Right atrium auricular region (tissue), 2 donors: ENCODE results near the gene PDE4D. TPM values are rescaled to one million over a fixed set of nuclear protein-coding genes. Genes with fewer than 3 reads are reported as not detected.

Experiments
- DNase-seq: peaks from one replicate; pipeline ENCODE4 v3.0.0-alpha.2; 2019; ENCODE audit warnings: low spot score
- H3K27ac ChIP-seq, 2 donors: fragments of 200-600 bp; sonication (generic); 1 replicate in 1 of 2; 2 replicates in 1 of 2; pipeline ENCODE4 v1.5.1; 2016 to 2019
- H3K27me3 ChIP-seq, 2 donors: fragments of 200-600 bp; sonication (generic); one replicate each; pipeline versions ENCODE4 v1.5.1 to v1.6.0; 2017 to 2019
- H3K36me3 ChIP-seq: fragments of 200-600 bp; sonication (generic); one replicate; pipeline ENCODE4 v1.5.1; 2016
- H3K4me1 ChIP-seq, 2 donors: fragments of 200-600 bp; sonication (generic); one replicate each; pipeline versions ENCODE4 v1.5.1 to v1.6.0; 2017 to 2019
- H3K4me3 ChIP-seq, 2 donors: fragments of 200-600 bp; sonication (generic); 1 replicate in 1 of 2; 2 replicates in 1 of 2; pipeline ENCODE4 v1.5.1; 2017 to 2019; ENCODE audit warnings: mild to moderate bottlenecking in 1 of 2, moderate library complexity in 1 of 2
- H3K9me3 ChIP-seq, 2 donors: fragments of 200-600 bp; sonication (generic); one replicate each; pipeline ENCODE4 v1.5.1; 2019
- total RNA-seq, 2 donors: library from RNA; depleted of rRNA; stranded (reverse); fragments of >200 nt; gene quantifications; one replicate each; pipeline ENCODE4 v1.1.0, GENCODE V29; 2016
- TF ChIP-seq, protein P1 (sequence below), 2 donors: fragments of 200-600 bp; sonication (generic); IDR thresholded peaks; one replicate each; pipeline ENCODE4 v1.5.1; 2019; ENCODE audit warnings: antibody characterized with exemption in 2 of 2

The PDE4D gene
- total RNA-seq, 2 donors from 2014 or later = 43.3 to 44.0 TPM

DNA sequence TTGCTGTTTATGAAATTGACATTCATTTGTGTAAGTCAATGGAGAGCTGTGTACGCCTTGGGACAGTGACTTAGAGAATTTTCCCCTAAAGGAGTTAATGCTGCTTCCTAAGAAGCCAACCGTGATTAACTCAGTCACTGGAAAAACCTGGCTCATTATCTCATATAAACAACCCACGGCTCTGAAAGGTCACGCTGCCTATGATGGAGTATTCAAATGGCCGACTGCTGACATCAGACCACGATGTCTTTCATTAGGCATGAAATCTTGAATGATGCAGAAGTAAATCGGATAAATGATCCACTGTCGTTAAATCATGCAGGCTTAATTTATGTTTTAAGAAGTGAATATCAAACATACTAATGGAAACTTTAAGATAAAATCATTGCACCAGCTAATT lies 706.9 kb downstream of the PDE4D start:
- TF ChIP-seq, protein P1, sequence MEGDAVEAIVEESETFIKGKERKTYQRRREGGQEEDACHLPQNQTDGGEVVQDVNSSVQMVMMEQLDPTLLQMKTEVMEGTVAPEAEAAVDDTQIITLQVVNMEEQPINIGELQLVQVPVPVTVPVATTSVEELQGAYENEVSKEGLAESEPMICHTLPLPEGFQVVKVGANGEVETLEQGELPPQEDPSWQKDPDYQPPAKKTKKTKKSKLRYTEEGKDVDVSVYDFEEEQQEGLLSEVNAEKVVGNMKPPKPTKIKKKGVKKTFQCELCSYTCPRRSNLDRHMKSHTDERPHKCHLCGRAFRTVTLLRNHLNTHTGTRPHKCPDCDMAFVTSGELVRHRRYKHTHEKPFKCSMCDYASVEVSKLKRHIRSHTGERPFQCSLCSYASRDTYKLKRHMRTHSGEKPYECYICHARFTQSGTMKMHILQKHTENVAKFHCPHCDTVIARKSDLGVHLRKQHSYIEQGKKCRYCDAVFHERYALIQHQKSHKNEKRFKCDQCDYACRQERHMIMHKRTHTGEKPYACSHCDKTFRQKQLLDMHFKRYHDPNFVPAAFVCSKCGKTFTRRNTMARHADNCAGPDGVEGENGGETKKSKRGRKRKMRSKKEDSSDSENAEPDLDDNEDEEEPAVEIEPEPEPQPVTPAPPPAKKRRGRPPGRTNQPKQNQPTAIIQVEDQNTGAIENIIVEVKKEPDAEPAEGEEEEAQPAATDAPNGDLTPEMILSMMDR (IDR thresholded peaks at IDR 0.05) = no peak
- H3K4me1 ChIP-seq = peaks cover 0 to 10% of the 10 kb centered on the region in 2 donors
- no peak overlapping the region for H3K27ac ChIP-seq
- no peak for DNase-seq
- no peaks in the 10 kb centered on the region for H3K27me3 ChIP-seq
- H3K36me3 ChIP-seq = no peaks in the 10 kb centered on the region
- H3K9me3 ChIP-seq = no peaks in the 10 kb centered on the region
- no peak overlapping the region for H3K4me3 ChIP-seq

DNA sequence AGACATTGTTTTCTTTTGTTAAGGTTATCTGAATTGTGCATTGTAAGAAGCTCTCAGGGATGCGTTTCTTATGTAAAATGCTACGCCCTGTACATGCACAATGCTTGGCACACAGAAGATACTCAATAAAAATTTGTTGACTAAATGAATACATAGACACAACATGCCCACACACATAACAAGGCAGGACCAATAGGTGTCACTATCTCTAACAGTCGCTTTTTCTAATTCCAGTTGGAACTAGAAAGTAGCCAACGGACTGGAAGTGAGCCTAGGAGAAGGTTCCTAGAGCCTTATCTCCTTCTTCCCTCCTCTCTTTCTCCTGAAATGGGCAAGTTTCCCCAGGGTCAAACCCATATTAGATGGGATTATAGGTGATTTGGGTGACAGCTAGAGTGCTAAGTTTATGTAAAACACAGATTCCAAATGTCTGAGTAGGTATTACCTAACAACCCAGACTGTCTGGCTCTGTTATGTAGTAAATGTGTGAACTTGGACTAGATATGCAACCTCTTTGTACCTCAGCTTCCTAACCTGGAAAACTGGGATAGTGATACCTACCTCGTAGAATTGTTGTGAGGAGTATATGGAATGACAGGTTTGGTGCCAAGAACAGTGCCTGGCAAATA lies 707.7 kb downstream of the PDE4D start:
- Histone ChIP-seq H3K9me3 (no peaks in the 10 kb centered on the region), H3K27me3 (no peaks in the 10 kb centered on the region), H3K27ac (no peak overlapping the region), H3K4me3 (no peak overlapping the region), H3K36me3 (no peaks in the 10 kb centered on the region), H3K4me1 (peaks cover 0 to 10% of the 10 kb centered on the region in 2 donors)
- TF ChIP-seq, protein P1 (IDR thresholded peaks at IDR 0.05) = no peak
- DNase-seq = no peak

DNA sequence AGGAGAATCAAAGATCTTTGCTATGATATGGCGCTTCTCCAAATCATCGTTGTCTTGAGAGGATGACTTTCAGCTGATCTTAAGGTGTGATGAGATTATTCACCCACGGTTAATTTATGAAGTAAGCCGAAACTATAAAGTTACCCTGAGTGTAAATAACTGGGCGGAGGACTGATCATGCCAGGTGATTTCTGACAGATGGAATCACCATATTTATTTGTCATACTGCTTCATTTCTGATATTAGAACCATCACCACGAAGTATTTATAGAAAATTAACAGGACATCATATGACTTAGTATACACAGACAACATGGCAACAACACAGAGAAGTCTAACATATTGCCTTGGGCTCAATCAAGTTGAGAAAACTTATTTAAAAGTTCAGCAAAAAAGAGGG lies 708.8 kb downstream of the PDE4D start:
- DNase-seq = no peak
- TF ChIP-seq, protein P1 (IDR thresholded peaks at IDR 0.05) = no peak
- H3K27ac ChIP-seq = no peak overlapping the region
- H3K4me1 ChIP-seq = peaks cover 0 to 10% of the 10 kb centered on the region in 2 donors
- no peaks in the 10 kb centered on the region for H3K27me3 ChIP-seq
- no peaks in the 10 kb centered on the region for H3K36me3 ChIP-seq
- H3K9me3 ChIP-seq = no peaks in the 10 kb centered on the region
- no peak overlapping the region for H3K4me3 ChIP-seq

DNA sequence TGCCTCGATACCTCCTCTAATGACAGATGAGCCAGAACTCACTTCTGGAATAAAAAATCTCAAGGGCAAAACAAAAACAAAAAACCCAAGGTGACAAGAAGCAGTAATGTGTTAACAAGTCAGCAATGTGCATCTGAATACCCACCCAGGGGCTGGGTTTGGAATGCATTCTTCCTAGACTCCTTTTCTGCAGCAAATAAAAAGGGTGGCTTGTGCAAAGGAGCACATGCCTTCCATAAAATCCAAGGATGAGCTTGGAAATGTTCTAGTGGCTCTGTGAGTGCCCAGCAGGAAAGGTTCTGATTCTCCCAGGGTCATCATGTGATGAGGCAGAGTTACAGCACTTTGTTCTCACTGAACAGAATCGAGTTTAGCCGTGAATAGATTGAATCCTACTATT lies 710.8 kb downstream of the PDE4D start:
- TF ChIP-seq, protein P1 (IDR thresholded peaks at IDR 0.05) = no peak
- Histone ChIP-seq H3K36me3 (no peaks in the 10 kb centered on the region), H3K27ac (no peak overlapping the region), H3K4me1 (peaks cover 0 to 6% of the 10 kb centered on the region in 2 donors), H3K27me3 (no peaks in the 10 kb centered on the region), H3K9me3 (no peaks in the 10 kb centered on the region), H3K4me3 (no peak overlapping the region)
- no peak for DNase-seq

GRCh38 chr5:59180515-59180914 lies 713.0 kb downstream of the PDE4D start:
- H3K4me1 ChIP-seq = no peaks in the 10 kb centered on the region
- H3K9me3 ChIP-seq = no peaks in the 10 kb centered on the region
- no peak overlapping the region for H3K4me3 ChIP-seq
- H3K27me3 ChIP-seq = no peaks in the 10 kb centered on the region
- no peak for DNase-seq
- TF ChIP-seq, protein P1 (IDR thresholded peaks at IDR 0.05) = no peak
- no peaks in the 10 kb centered on the region for H3K36me3 ChIP-seq
- H3K27ac ChIP-seq = no peak overlapping the region

- no peaks in the 10 kb centered on the region for H3K4me1 ChIP-seq
- no peak overlapping the region for H3K27ac ChIP-seq
- H3K36me3 ChIP-seq = no peaks in the 10 kb centered on the region
- no peaks in the 10 kb centered on the region for H3K27me3 ChIP-seq
- H3K9me3 ChIP-seq = no peaks in the 10 kb centered on the region
- no peak overlapping the region for H3K4me3 ChIP-seq
- no peak for DNase-seq
- TF ChIP-seq, protein P1 (IDR thresholded peaks at IDR 0.05) = no peak
Observed at GRCh38 chr5:59179704-59180103, 713.8 kb downstream of the PDE4D start.
